Endodermal cell (in vitro differentiated cells): ENCODE measurements around the gene TSPAN11. TPM values are rescaled to one million over a fixed set of nuclear protein-coding genes. Genes with fewer than 3 reads are reported as not detected.

Experiments
- DNase-seq: peaks from one replicate; pipeline ENCODE4 v3.0.0-alpha.2; 2017
- H3K27ac ChIP-seq: 2 replicates; pipeline ENCODE4 v1.5.1; 2013; ENCODE audit warnings: mild to moderate bottlenecking, low read depth, low read length, moderate library complexity
- H3K27me3 ChIP-seq: 2 replicates; pipeline ENCODE4 v1.6.1; 2013; ENCODE audit warnings: mild to moderate bottlenecking, low read length, moderate library complexity; ENCODE audit not compliant: insufficient read depth, control insufficient read depth, poor library complexity, severe bottlenecking
- H3K36me3 ChIP-seq: 2 replicates; pipeline ENCODE4 v1.7.0; 2013; ENCODE audit warnings: mild to moderate bottlenecking, low read length, moderate library complexity; ENCODE audit not compliant: control insufficient read depth, insufficient read depth
- H3K4me1 ChIP-seq: one replicate; pipeline ENCODE4 v1.7.0; 2013; ENCODE audit warnings: low read length; ENCODE audit not compliant: control insufficient read depth, insufficient read depth
- H3K4me3 ChIP-seq: 2 replicates; pipeline ENCODE4 v1.5.1; 2013; ENCODE audit warnings: mild to moderate bottlenecking, low read length, moderate library complexity
- H3K9ac ChIP-seq: 2 replicates; pipeline ENCODE4 v1.6.1; 2013; ENCODE audit warnings: mild to moderate bottlenecking, low read length, moderate library complexity; ENCODE audit not compliant: poor library complexity, severe bottlenecking; ENCODE audit errors: extremely low read depth
- H3K9me3 ChIP-seq: 2 replicates; pipeline ENCODE4 v1.6.1; 2013; ENCODE audit warnings: mild to moderate bottlenecking, low read length, moderate library complexity; ENCODE audit not compliant: control insufficient read depth
- H3K27ac Mint-ChIP-seq: 2 replicates; pipeline ENCODE4 v1.8.0; 2020; ENCODE audit warnings: mixed read lengths
- H3K27me3 Mint-ChIP-seq: 2 replicates; pipeline ENCODE4 v1.8.0; 2021; ENCODE audit warnings: mild to moderate bottlenecking, mixed read lengths; ENCODE audit not compliant: insufficient read depth
- H3K36me3 Mint-ChIP-seq: 2 replicates; pipeline ENCODE4 v1.8.0; 2020; ENCODE audit warnings: low read depth, mixed read lengths
- H3K4me1 Mint-ChIP-seq: 2 replicates; pipeline ENCODE4 v1.8.0; 2020; ENCODE audit warnings: mixed read lengths
- H3K4me3 Mint-ChIP-seq: 2 replicates; pipeline ENCODE4 v1.8.0; 2020; ENCODE audit warnings: mild to moderate bottlenecking, moderate library complexity, mixed read lengths
- H3K9me3 Mint-ChIP-seq: 2 replicates; pipeline ENCODE4 v1.8.0; 2020; ENCODE audit warnings: mild to moderate bottlenecking, mixed read lengths
- WGBS, 2 experiments: methylation state at CpG; one replicate each; pipeline versions ENCODE4 v1.1.5 to v1.1.7; 2013; ENCODE audit warnings: missing lambda C conversion rate in 2 of 2, mixed read lengths in 1 of 2; ENCODE audit not compliant: insufficient coverage in 1 of 2, insufficient read length in 1 of 2; 5-methylcytosine and 5-hydroxymethylcytosine counted together
- total RNA-seq, 2 donors: library from RNA; stranded (reverse); fragmentation: NEBNext Ultra II Directional in 1 of 2; extraction: Animal tissue kit (Norgen Biotek cat#: 25700) in 1 of 2; gene quantifications; 2 replicates in 1 of 2; 3 replicates in 1 of 2; pipeline ENCODE4 v1.2.1, GENCODE V29; 2021
- TF ChIP-seq, protein P1 (sequence below): fragments of 200-600 bp; sonication (generic); conservative IDR thresholded peaks from 2 replicates; pipeline ENCODE4 v1.5.0; 2021; ENCODE audit warnings: antibody characterized with exemption, mild to moderate bottlenecking

TSPAN11 gene
- total RNA-seq, 2 donors from 2014 or later, result 0.20 to 3.6 TPM

DNA sequence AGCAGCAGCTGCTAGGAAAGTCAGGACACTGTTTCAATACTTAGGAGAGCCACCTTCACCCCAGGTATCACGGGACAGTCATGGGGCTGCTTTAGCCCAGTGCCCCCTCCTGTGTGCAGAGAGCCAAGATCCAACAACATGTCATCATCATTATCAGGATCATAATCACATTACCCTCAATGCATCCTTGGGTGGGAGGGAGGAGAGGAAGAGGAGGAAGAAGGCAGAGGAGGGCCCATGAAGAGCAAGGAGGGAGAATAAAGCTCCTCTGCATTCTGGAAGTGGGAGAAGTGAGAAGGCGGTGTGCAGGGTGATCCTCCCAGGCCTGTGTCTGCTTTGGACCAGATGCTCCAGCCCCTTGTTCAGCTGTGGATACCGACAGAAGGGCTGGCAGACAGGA, 64.2 kb downstream of the TSPAN11 start:
- DNase-seq, result no peak
- H3K27me3 Mint-ChIP-seq, result no peaks in the 10 kb centered on the region
- peaks cover 6% of the 10 kb centered on the region for H3K4me1 Mint-ChIP-seq
- no peak overlapping the region for H3K9ac ChIP-seq
- 93 to 95% methylated on average over 2 to 3 of the region's 3 CpGs for WGBS, 2 experiments
- no peaks in the 10 kb centered on the region for H3K9me3 ChIP-seq
- H3K36me3 ChIP-seq, result no peaks in the 10 kb centered on the region
- no peaks in the 10 kb centered on the region for H3K36me3 Mint-ChIP-seq
- no peaks in the 10 kb centered on the region for H3K9me3 Mint-ChIP-seq
- H3K4me3 ChIP-seq, result no peak overlapping the region
- TF ChIP-seq, protein P1, sequence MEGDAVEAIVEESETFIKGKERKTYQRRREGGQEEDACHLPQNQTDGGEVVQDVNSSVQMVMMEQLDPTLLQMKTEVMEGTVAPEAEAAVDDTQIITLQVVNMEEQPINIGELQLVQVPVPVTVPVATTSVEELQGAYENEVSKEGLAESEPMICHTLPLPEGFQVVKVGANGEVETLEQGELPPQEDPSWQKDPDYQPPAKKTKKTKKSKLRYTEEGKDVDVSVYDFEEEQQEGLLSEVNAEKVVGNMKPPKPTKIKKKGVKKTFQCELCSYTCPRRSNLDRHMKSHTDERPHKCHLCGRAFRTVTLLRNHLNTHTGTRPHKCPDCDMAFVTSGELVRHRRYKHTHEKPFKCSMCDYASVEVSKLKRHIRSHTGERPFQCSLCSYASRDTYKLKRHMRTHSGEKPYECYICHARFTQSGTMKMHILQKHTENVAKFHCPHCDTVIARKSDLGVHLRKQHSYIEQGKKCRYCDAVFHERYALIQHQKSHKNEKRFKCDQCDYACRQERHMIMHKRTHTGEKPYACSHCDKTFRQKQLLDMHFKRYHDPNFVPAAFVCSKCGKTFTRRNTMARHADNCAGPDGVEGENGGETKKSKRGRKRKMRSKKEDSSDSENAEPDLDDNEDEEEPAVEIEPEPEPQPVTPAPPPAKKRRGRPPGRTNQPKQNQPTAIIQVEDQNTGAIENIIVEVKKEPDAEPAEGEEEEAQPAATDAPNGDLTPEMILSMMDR, result no peak
- no peak overlapping the region for H3K27ac ChIP-seq
- H3K4me3 Mint-ChIP-seq, result no peak overlapping the region
- H3K27ac Mint-ChIP-seq, result no peak overlapping the region
- peaks cover 5% of the 10 kb centered on the region for H3K4me1 ChIP-seq
- no peaks in the 10 kb centered on the region for H3K27me3 ChIP-seq

DNA sequence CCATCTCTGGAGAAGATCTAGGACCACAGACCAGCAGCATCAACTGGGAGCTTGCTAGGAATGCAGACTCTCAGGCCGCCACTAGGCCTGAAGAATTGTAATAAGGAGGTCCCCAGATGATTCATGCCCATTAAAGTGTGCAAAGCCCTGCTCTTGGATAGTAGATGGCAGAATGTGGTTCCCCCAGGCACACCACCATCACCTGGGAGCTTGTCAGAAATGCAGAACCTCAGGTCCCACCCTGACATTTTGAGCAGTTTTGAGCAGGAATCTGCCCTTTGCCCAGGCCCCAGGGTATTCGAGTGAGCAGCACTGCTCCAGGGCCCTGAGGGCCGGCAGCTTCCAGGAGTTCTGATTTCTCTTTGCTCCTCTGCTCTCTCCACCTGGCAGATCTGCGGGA, 64.9 kb downstream of the TSPAN11 start:
- H3K4me1 ChIP-seq, result peaks cover 5% of the 10 kb centered on the region
- H3K9me3 Mint-ChIP-seq, result no peaks in the 10 kb centered on the region
- H3K4me1 Mint-ChIP-seq, result peaks cover 8% of the 10 kb centered on the region
- no peak for DNase-seq
- H3K4me3 Mint-ChIP-seq, result no peak overlapping the region
- H3K27ac ChIP-seq, result no peak overlapping the region
- H3K36me3 Mint-ChIP-seq, result no peaks in the 10 kb centered on the region
- no peak overlapping the region for H3K9ac ChIP-seq
- H3K27me3 Mint-ChIP-seq, result no peaks in the 10 kb centered on the region
- no peaks in the 10 kb centered on the region for H3K27me3 ChIP-seq
- H3K9me3 ChIP-seq, result no peaks in the 10 kb centered on the region
- no peak overlapping the region for H3K4me3 ChIP-seq
- no peaks in the 10 kb centered on the region for H3K36me3 ChIP-seq
- TF ChIP-seq, protein P1, result no peak
- no peak overlapping the region for H3K27ac Mint-ChIP-seq
- WGBS, 2 experiments, result 90 to 100% methylated on average over 4 of the region's 4 CpGs

DNA sequence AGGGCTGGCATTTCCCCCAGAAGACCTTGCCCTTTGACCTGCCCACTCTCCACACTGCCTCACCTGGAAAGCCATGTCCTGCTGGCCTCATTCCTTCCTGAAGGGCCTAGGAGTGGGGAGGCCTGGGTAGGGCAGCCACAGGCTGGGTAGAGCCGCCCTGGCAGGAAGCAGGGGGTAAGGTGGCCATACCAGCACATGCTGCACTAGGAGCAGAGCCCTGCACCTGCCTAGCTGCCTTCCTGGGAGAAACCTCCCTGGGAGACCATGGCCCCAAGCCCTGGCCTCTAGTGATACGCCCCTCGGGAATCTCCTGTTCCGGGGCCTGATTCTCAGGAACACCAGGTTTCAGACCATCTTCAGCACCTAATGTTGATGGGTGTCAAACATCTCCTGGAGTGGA, 65.8 kb downstream of the TSPAN11 start:
- no peaks in the 10 kb centered on the region for H3K27me3 Mint-ChIP-seq
- no peak overlapping the region for H3K4me3 Mint-ChIP-seq
- no peaks in the 10 kb centered on the region for H3K27me3 ChIP-seq
- TF ChIP-seq, protein P1, result no peak
- no peaks in the 10 kb centered on the region for H3K9me3 Mint-ChIP-seq
- DNase-seq, result no peak
- no peaks in the 10 kb centered on the region for H3K36me3 Mint-ChIP-seq
- H3K9me3 ChIP-seq, result no peaks in the 10 kb centered on the region
- no peak overlapping the region for H3K27ac ChIP-seq
- H3K4me1 ChIP-seq, result peaks cover 5% of the 10 kb centered on the region
- no peak overlapping the region for H3K9ac ChIP-seq
- no peaks in the 10 kb centered on the region for H3K36me3 ChIP-seq
- H3K27ac Mint-ChIP-seq, result no peak overlapping the region
- H3K4me3 ChIP-seq, result no peak overlapping the region
- 80 to 92% methylated on average over 3 to 4 of the region's 4 CpGs for WGBS, 2 experiments
- peaks cover 8% of the 10 kb centered on the region for H3K4me1 Mint-ChIP-seq
